Endothelial cell of umbilical vein (primary cell): ENCODE measurements around the gene ZNF530. TPM values are rescaled to one million over a fixed set of nuclear protein-coding genes. Genes with fewer than 3 reads are reported as not detected.

ENCODE experiments used
- BruUV-seq: library from RNA; stranded (reverse); fragments of 400-500 nt; replicated peaks from 2 replicates; lab custom pipeline; 2021; lab: Mats Ljungman, UMichigan
- CTCF ChIA-PET: fragments of 300-600, 350-600 bp; sonication (Branson Sonifier 250); formaldehyde crosslinking; loops from one replicate; lab custom pipeline; 2021; ENCODE audit warnings: antibody characterized with exemption, inconsistent platforms; lab: Charles Lee
- POLR2A ChIA-PET: fragments of 300-600, 350-600 bp; sonication (Branson Sonifier 250); formaldehyde crosslinking; loops from one replicate; lab custom pipeline; 2021; ENCODE audit warnings: antibody characterized with exemption, inconsistent platforms; lab: Charles Lee
- DNase-seq: peaks from one replicate; pipeline ENCODE4 v3.0.0-alpha.2; 2011; ENCODE audit warnings: low read depth, low spot score
- FAIRE-seq: peaks from 2 replicates; lab custom pipeline; 2011; peaks lifted over from hg19 to GRCh38; lab: Jason Lieb, UNC
- H2AFZ ChIP-seq: 2 replicates; pipeline ENCODE4 v1.6.0; 2012; ENCODE audit warnings: low read depth, low read length, control low read depth, inconsistent platforms
- H3K27ac ChIP-seq: 2 replicates; pipeline ENCODE4 v1.5.1; 2011; ENCODE audit warnings: low read depth, mild to moderate bottlenecking, control low read depth, low read length, moderate library complexity; ENCODE audit not compliant: insufficient read depth
- H3K27me3 ChIP-seq, 2 experiments: 2 replicates each; pipeline versions ENCODE4 v1.6.0 to v1.6.1; 2011; ENCODE audit warnings: low read length in 2 of 2, mixed read lengths in 1 of 2; ENCODE audit not compliant: control insufficient read depth in 2 of 2, insufficient read depth in 2 of 2
- H3K36me3 ChIP-seq, 2 experiments: 2 replicates in 1 of 2; 3 replicates in 1 of 2; pipeline ENCODE4 v1.5.1; 2011; ENCODE audit warnings: low read length in 2 of 2, mild to moderate bottlenecking in 1 of 2, moderate library complexity in 1 of 2; ENCODE audit not compliant: control insufficient read depth in 2 of 2, insufficient read depth in 2 of 2; ENCODE audit errors: extremely low read depth in 1 of 2
- H3K4me1 ChIP-seq: 3 replicates; pipeline ENCODE4 v1.5.1; 2011; ENCODE audit warnings: mild to moderate bottlenecking, low read length; ENCODE audit not compliant: control insufficient read depth, insufficient read depth; ENCODE audit errors: extremely low read depth
- H3K4me2 ChIP-seq: 2 replicates; pipeline ENCODE4 v1.6.1; 2011; ENCODE audit warnings: low read length, control low read depth, mixed read lengths; ENCODE audit not compliant: insufficient read depth
- H3K4me3 ChIP-seq, 3 experiments: fragments of 200-600 bp in 1 of 3; sonication (generic), shearing (Covaris generic) in 1 of 3; replicated peaks in 1 of 3; 2 replicates each; pipeline ENCODE4 v1.5.1; 2011 to 2016; ENCODE audit warnings: control low read depth in 3 of 3, low read length in 3 of 3, mild to moderate bottlenecking in 2 of 3, inconsistent platforms in 1 of 3, low read depth in 1 of 3, moderate library complexity in 1 of 3; ENCODE audit not compliant: insufficient read depth in 1 of 3
- H3K79me2 ChIP-seq: 2 replicates; pipeline ENCODE4 v1.6.0; 2012; ENCODE audit warnings: low read length, inconsistent platforms; ENCODE audit not compliant: control insufficient read depth, insufficient read depth
- H3K9ac ChIP-seq: replicated peaks from 2 replicates; pipeline ENCODE3; 2011; ENCODE audit warnings: low read length, control low read depth; ENCODE audit not compliant: insufficient read depth; ENCODE audit errors: extremely low read depth
- H3K9me1 ChIP-seq: replicated peaks from 3 replicates; pipeline ENCODE4 v1.6.0; 2011; ENCODE audit warnings: mild to moderate bottlenecking, low read length; ENCODE audit not compliant: control insufficient read depth, insufficient read depth; ENCODE audit errors: extremely low read depth
- H3K9me3 ChIP-seq: replicated peaks from 2 replicates; pipeline ENCODE4 v1.5.1; 2012; ENCODE audit warnings: low read length, inconsistent platforms; ENCODE audit not compliant: control insufficient read depth, insufficient read depth
- H4K20me1 ChIP-seq: replicated peaks from 2 replicates; pipeline ENCODE3; 2011; ENCODE audit warnings: mild to moderate bottlenecking, low read length; ENCODE audit not compliant: control insufficient read depth, insufficient read depth; ENCODE audit errors: extremely low read depth
- CTCF ChIP-seq, 2 donors: IDR thresholded peaks; 1 replicate in 1 of 2; 2 replicates in 1 of 2; pipeline ENCODE4 v1.5.1; 2011; ENCODE audit warnings: low read length in 2 of 2, mild to moderate bottlenecking in 2 of 2, moderate library complexity in 2 of 2, control low read depth in 1 of 2, inconsistent platforms in 1 of 2, low read depth in 1 of 2; ENCODE audit not compliant: insufficient read depth in 1 of 2; ENCODE audit errors: extremely low read depth in 1 of 2
- EZH2 ChIP-seq: IDR thresholded peaks from 2 replicates; pipeline ENCODE4 v1.6.1; 2012; ENCODE audit warnings: borderline replicate concordance, low read depth, mild to moderate bottlenecking, moderate library complexity, low read length, inconsistent platforms; ENCODE audit not compliant: severe bottlenecking
- FOS ChIP-seq: IDR thresholded peaks from 2 replicates; pipeline ENCODE4 v1.6.1; 2011; ENCODE audit warnings: mild to moderate bottlenecking, low read length, moderate library complexity, borderline replicate concordance; ENCODE audit not compliant: insufficient read depth
- GATA2 ChIP-seq: IDR thresholded peaks from 2 replicates; pipeline ENCODE4 v1.7.0; 2011; ENCODE audit warnings: low read depth, mild to moderate bottlenecking, moderate library complexity, mixed read lengths, low read length; ENCODE audit not compliant: insufficient read length, insufficient read depth
- JUN ChIP-seq: IDR thresholded peaks from 2 replicates; pipeline ENCODE4 v1.6.1; 2011; ENCODE audit warnings: borderline replicate concordance, low read depth; ENCODE audit not compliant: insufficient read length, insufficient read depth
- MAX ChIP-seq: IDR thresholded peaks from 2 replicates; pipeline ENCODE4 v1.6.1; 2011; ENCODE audit not compliant: insufficient read depth, insufficient read length
- MYC ChIP-seq: IDR thresholded peaks from one replicate; pipeline ENCODE4 v1.6.1; 2011; ENCODE audit warnings: mild to moderate bottlenecking, low read depth, low read length
- POLR2A ChIP-seq: IDR thresholded peaks from 2 replicates; pipeline ENCODE4 v1.6.1; 2012; ENCODE audit warnings: low read depth, mild to moderate bottlenecking, control low read depth, low read length
- POLR2AphosphoS5 ChIP-seq: IDR thresholded peaks from 2 replicates; pipeline ENCODE4 v1.6.1; 2012; ENCODE audit warnings: low read depth, mild to moderate bottlenecking, control low read depth, low read length, moderate library complexity; ENCODE audit not compliant: insufficient read depth
- dilution Hi-C: fragments of 300-500 bp; cut with MboI; formaldehyde crosslinking; loops from one replicate; pipeline ENCODE4 v1.15.0; 2019; ENCODE audit warnings: low sequenced_read_pairs; ENCODE audit not compliant: extremely low pct_ligation_motif_present
- intact Hi-C: fragments of 100-400 bp; cut with micrococcal nuclease; formaldehyde crosslinking; loops from one replicate; pipeline ENCODE4 v1.10.0; 2022
- polyA plus RNA-seq, 4 experiments: library from polyadenylated mRNA; depleted of rRNA in 3 of 4; stranded (reverse) in 3 of 4; unstranded in 1 of 4; fragments of >200 nt; gene quantifications; 2 replicates each; pipeline versions ENCODE4 v1.2.1 to v1.2.3, GENCODE V29; 2011 to 2012; ENCODE audit warnings: missing spikeins in 1 of 4
- total RNA-seq: library from RNA; stranded (reverse); gene quantifications from 2 replicates; pipeline ENCODE4 v1.2.3, GENCODE V29; 2021

Gene ZNF530
- total and polyA plus RNA-seq, 2 donors (not counting 3 experiments of a cell fraction or from before 2014, with no cell fraction given): 1.5 to 4.0 TPM

- FAIRE-seq (peak; percentile 40), DNase-seq (peak; percentile 14)
- POLR2A ChIA-PET: interaction anchor here (0.6 kb wide), 1 partner anchor 625 kb away, joined by 3 read pairs; no protein-coding TSS in a partner anchor
- no peak for TF ChIP-seq MAX
- no peak for TF ChIP-seq FOS
- no peak for TF ChIP-seq EZH2
- no peak for TF ChIP-seq MYC
- no peak for TF ChIP-seq POLR2AphosphoS5
- TF ChIP-seq CTCF (IDR thresholded peaks at IDR 0.05; ENCODE audit: extremely low read depth in 1 of 2, insufficient read depth in 1 of 2, low read depth in 1 of 2, low read length in 2 of 2): no peak
- TF ChIP-seq JUN: no peak
- TF ChIP-seq POLR2A: no peak
- no peak for TF ChIP-seq GATA2
- dilution Hi-C loops (no loop called here), intact Hi-C loops (no loop called here)
- H3K36me3 ChIP-seq: peaks cover 0 to 13% of the 10 kb centered on the region in 2 experiments
- no peak overlapping the region for H3K27ac ChIP-seq
- H3K4me1 ChIP-seq: peaks cover 11% of the 10 kb centered on the region
- no peaks in the 10 kb centered on the region for H3K79me2 ChIP-seq
- peak overlapping the region; percentile 21 to 79 (median 67) for H3K4me3 ChIP-seq
- peak overlapping the region; percentile 69 for H3K4me2 ChIP-seq
- no peaks in the 10 kb centered on the region for H4K20me1 ChIP-seq
- H3K27me3 ChIP-seq: no peaks in the 10 kb centered on the region
- peak overlapping the region; percentile 41 for H3K9ac ChIP-seq
- CTCF ChIA-PET: no interaction called here
- no TSS peak for BruUV-seq
- peak overlapping the region; percentile 88 for H2AFZ ChIP-seq
- H3K9me3 ChIP-seq: no peaks in the 10 kb centered on the region
- H3K9me1 ChIP-seq: no peaks in the 10 kb centered on the region
Measured at GRCh38 chr19:57559008-57559403, 40.7 kb upstream of the ZNF530 start.
